GM18867 (cell line): Measurements from ENCODE around the gene CIAO2B.
"Not testable (repeated sequence)": the region's sequence is repeated elsewhere in the genome, so short reads cannot be mapped to it uniquely, and the experiment has no call there.

Experiments used
- ATAC-seq: cut with Tn5 transposase; IDR thresholded peaks from one replicate; pipeline ENCODE4 v1.9.1; 2021; ENCODE audit warnings: mild to moderate bottlenecking, moderate library complexity; ENCODE audit not compliant: unreplicated experiment

The CIAO2B gene

DNA sequence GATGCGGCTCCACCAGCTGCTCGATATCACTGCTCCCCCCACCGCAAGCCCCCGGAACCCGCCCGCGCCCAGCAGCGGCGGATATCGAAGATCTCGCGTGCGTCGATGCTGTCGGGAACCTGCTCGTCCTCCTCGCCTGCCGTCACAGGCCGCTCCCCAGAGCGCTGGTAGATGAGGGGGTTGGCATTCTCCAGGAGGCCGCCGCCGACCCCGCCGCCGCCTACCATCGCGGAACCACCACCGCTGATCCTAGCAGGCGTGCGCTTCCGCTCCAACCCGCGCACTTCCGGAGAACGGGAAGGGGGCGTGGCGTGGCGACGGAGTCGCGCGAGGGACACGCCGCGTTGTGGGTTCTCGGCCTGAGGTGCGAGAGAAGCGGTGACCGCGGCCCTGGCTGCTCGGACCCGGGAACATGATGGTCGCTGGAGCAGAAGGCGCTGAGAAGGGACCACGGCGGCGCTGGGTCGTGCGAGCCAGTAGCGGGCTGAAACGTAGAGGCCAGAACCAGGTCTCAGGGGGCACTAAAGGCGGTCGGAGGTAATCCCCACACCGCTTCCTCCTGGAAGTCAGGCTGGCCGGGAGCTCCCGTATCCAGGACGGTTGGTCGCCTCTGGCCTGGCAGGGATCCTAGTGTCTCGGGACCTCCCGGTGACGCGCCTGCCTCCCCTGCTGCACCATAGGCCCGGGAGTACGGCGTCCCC is at the start of gene CIAO2B:
Gene CIAO2B, minus strand, starts transcription at position 265 of the 701 bp plus-strand sequence. Its CDS starts 38 bp downstream, at position 227.
- peak; percentile 74 for ATAC-seq

DNA sequence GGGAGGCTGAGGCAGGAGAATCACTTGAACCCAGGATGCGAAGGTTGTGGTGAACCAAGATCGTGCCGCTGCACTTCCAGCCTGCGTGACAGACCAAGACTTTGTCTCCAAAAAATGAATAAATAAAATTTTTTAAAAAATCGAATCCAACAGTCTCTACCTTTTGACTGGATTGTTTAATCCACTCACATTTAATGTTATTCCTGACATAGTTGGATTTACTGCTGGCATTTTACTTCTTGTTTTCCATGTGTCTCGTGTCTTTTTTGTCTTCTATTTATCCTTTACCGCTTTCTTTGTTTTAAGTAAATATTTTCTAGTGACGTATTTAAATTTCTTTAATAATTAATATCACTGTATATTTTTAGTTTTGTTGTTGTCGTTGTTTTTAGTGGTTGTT is 48.8 kb upstream of the CIAO2B start:
- no peak for ATAC-seq

DNA sequence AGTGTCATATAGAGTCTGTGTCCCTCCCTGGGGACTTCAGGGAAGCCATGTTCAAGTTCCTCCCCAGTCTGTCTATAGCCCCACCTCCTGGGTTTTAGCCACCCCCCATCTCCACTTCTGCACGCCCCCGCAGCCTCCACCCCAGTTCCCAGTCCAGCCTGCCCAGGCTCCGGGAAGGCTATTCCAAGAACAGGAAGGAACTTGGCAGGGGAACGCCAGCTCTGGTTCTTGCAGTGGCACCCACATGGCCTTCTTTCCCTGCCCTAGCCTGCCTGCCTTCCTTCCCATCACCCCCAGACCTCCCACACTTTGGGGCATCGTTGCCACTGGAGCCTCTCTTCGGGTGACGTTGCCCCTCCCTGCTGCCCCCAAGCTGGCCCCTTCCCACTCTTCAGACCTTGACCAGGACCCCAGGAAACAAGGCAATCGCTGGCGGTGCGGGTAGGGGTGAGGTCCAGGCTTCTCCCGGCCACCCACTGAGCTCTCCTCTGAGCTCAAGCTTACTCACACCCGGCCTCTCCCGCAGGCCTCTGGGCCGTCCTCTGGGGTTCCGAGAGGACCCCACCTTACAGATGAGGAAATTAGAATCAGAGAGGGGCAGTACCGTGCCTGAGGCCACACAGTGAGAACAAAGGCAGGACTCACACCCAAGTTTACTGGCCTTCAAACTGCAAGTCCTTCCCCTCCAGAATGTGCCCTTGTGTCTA is 45.0 kb upstream of the CIAO2B start:
- no peak for ATAC-seq

DNA sequence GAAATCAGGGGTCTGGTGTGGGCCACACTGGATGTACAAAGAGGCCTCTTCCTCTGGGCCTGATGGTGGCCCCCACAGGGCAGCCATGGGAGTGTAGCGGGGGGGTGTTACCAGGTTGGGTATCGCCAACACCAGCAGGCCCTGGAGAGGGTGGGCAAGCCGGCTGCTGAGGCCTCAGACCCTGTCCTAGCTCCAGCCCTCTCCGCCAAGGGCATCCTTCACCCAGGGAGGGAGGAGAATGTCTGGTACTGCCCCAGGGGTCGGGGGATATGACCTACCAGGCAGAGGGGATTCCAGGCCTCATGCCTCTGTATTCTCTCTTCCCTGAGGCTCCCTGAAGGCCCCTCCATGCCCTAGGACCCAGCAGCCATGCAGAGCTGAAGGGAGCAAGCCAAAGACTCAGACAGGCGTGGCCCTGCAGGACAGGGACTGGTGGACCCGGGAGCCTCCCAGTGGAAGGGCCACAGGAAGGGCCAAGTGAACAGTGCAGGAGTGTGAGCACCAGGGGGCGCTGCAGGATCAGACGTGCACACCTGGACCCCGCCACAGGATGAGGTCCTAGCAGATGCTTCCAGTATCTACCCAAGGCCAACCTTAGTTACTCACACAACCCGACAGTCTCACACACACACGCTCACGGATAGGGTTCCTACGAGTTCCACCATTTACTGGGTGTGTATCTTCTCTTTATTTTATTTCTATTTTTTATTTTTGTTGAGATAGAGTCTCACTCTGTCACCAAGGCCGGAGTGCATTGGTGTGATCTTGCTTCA is 43.3 kb upstream of the CIAO2B start:
- peak; percentile 80 for ATAC-seq

DNA sequence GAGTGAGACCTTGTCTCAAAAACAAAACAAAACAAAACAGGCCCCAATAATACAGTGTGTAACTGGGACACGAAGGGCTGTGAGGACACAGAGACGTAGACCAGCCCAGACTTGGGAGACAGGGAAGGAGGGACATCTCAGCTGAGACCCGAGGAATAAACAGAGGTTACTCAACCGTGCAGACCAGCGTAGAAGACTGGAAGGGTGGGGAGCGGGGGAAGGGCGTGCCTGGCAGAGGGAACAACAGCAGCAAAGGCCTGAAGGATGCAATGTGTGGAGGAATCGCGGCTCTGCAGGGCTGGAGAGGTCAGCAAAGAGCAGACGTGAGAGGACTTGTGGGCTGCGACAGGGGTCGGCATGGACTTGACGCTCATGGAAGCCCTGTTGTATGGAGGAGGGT is 42.5 kb upstream of the CIAO2B start:
- ATAC-seq: no peak

DNA sequence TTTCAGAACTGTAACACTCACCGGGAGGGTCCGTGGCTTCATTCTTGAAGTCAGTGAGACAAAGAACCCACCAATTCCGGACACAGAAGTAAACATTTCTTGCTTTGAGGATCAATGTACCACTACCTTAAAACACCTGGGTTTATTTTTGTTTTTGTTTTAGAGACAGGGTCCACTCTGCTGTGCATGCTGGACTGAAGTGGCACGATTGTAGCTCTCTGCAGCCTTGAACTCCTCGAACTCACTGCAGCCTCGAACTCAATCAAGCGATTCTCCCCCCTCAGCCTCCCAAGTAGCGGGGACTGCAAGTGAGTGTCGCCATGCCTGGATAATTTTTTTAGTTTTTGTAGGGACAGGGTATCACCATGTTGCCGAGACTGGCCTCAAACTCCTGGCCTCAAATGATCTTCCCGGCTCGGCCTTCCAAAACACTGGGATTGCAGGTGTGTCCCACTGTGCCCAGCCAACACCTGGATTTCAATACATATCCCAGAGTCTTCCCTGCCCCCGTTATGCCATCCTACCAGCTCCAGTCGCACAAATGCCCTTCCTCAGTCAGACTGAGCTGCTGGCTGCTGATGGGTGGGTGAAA is 41.2 kb upstream of the CIAO2B start:
- no peak for ATAC-seq

DNA sequence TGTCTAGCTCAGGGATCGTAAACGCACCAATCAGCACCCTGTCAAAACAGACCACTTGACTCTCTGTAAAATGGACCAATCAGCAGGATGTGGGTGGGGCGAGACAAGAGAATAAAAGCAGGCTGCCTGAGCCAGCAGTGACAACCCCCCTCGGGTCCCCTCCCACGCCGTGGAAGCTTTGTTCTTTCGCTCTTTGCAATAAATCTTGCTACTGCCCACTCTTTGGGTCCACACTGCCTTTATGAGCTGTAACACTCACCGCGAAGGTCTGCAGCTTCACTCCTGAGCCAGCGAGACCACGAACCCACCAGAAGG is 40.7 kb upstream of the CIAO2B start:
- not testable (repeated sequence) for ATAC-seq

DNA sequence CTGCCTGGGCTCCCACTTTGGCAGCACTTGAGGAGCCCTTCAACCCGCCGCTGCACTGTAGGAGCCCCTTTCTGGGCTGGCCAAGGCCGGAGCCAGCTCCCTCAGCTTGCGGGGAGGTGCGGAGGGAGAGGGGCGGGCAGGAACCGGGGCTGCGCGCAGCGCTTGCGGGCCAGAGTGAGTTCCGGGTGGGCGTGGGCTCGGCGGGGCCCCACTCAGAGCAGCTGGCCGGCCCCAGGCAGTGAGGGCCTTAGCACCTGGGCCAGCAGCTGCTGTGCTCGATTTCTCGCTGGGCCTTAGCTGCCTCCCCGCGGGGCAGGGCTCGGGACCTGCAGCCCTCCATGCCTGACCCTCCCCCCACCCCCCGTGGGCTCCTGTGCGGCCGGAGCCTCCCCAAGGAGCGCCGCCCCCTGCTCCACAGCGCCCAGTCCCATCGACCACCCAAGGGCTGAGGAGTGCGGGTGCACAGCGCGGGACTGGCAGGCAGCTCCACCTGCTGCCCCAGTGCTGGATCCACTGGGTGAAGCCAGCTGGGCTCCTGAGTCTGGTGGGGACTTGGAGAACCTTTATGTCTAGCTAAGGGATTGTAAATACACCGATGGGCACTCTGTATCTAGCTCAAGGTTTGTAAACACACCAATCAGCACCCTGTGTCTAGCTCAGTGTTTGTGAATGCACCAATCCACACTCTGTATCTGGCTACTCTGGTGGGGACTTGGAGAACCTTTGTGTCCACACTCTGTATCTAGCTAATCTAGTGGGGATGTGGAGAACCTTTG is 40.1 kb upstream of the CIAO2B start:
- not testable (repeated sequence) for ATAC-seq

DNA sequence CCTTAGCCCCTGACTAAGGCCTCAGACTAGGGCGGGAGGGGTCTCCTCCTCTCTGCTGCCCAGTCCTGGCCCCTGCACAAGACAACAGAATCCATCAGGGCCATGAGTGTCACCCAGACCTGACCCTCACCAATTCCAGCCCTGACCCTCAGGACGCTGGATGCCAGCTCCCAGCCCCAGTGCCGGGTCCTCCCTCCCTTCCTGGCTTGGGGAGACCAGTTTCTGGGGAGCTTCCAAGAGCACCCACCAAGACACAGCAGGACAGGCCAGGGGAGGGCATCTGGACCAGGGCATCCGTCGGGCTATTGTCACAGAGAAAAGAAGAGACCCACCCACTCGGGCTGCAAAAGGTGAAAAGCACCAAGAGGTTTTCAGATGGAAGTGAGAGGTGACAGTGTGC is 39.5 kb upstream of the CIAO2B start:
- ATAC-seq: no peak

DNA sequence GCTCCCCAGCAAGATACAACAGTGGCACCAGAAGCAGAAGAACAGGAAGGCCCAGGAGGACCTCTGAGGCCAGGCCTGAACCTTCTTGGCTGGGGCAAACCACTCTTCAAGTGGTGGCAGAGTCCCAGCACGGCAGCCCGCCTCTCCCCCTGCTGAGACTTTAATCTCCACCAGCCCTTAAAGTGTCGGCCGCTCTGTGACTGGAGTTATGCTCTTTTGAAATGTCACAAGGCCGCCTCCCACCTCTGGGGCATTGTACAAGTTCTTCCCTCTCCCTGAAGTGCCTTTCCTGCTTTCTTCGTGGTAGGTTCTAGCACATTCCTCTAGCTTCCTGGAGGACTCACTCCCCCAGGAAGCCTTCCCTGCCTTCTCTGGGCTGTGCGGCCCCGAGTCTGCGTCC is 38.8 kb upstream of the CIAO2B start:
- ATAC-seq: no peak

DNA sequence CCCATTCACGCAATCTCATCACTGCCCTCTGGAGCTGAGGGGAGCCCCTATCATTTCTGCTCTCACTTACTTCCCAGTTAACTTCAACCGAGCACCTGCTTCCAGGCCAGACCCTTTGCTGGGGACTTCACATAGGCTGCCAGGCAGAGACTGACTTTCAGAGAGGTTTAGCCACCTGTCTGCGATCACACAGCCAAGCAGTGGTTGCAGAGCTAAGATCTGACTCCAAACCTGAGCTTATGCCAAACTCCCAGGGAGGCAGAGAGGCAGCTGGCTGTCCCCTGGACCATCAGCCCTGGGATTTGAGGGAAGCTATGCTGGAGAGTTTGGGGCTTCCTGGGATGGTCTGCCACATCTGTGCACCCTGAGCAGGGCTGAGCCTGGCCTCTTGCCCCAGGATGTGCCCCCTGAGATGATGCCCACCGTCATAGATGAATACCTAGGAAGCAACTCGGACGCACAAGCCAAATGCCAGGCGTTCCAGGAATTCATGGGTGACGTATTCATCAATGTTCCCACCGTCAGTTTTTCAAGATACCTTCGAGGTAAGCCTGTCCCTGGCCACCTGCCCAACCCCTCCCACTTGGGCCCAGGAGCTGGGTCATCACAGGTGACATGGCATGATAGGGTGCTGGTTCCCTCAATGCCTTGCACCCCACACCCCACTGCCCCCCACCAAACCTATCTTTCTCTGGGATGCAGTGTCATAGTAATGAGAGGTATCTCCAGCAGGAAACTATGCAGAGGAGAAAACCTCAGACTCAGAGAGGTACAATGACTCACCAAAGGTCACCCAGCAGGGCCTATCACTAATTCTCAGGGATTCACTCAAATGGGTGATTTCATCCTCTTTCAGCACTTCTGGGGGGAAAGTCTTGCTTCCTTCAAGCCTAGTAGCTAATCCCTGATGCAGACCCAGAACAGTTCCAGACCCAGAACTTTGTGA is 36.8 kb upstream of the CIAO2B start:
- ATAC-seq: no peak

DNA sequence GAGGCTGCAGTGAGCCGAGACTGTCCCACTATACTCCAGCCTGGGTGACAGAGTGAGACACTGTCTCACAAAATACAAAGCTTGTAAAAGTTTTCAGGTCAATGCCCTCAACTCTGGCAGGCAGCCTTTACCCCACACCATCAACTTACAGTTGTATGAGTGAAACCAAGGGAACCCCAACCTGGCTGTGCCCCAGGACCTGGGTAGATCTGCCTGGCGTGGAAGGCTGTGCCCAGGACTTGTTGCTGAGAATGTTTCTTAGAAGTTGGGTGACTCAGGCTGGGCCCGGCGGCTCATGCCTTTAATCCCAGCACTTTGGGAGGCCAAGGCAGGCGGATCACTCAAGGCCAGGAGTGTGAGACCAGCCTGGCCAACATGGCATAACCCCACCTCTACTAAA is 34.6 kb upstream of the CIAO2B start:
- ATAC-seq: no peak

DNA sequence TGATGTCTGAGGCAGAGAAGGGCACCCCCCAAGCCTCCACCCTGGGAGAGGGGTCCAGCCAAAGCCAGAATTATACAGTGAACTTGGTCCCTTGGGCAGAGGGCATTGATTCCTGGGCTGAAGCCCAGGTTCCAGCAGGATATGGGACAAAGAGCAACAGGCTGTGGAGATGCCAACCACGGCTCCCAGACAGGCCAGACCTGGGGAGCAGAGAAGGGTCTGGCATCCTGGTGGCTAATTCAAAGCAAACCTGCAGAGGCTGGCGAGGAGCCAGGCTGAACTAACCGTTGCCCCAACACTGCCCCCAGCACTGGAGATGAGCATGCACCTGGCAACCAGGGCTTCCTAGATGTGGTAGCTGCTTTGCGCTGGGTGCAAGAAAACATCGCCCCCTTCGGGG is 29.8 kb upstream of the CIAO2B start:
- ATAC-seq: no peak

DNA sequence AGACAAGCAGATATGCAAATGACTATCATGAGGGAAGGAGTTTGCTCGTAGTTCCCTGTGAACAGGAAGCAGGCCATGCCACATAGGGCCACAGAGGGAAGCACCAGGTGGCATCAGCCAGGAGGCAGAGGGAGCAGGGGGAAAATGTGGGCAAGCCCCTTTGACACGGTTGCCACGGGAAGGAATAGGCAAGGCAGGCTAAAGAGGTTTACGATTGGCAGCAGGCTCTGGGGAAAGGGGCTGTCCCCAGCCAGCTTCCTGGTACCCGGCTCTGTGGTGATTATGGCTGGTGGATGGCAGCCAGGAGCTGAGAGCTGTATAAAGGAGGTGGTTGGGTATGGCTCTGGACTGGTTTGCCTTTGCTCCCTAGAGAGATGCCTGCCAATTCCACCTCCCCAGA is 27.7 kb upstream of the CIAO2B start:
- ATAC-seq: no peak

DNA sequence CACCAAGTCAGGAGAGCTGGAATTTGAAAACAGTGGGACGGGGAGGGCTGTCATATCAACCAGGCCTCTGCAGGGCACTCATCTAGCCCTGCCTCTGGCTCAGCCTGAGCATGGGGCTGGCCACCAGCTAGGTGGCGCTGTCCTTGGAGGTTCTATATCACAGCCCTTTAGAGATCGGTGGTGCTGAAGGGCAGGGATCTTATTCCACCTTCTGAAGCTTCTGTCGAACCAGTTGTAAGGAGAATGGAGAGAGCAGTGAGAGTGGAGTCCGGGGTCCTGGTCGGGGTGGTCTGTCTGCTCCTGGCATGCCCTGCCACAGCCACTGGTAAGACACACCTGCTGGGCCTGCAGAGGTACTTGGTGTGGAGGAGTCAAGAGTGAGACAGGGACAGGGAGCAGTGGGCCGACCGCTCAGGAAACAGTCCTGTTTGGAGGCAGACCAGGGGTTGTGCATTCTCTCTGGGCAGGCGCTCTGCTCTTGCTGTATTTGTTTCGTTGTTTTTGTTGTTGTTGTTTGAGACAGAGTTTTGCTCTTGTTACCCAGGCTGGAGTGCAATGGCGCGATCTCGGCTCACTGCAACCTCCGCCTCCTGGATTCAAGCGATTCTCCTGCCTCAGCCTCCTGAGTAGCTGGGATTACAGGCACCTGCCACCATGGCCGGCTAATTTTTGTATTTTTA is 27.0 kb upstream of the CIAO2B start, which contains the start of gene CES3:
Gene CES3, plus strand, starts transcription at position 202 of the 680 bp plus-strand sequence. Its CDS starts 42 bp downstream, at position 244.
- ATAC-seq: peak; percentile 85

DNA sequence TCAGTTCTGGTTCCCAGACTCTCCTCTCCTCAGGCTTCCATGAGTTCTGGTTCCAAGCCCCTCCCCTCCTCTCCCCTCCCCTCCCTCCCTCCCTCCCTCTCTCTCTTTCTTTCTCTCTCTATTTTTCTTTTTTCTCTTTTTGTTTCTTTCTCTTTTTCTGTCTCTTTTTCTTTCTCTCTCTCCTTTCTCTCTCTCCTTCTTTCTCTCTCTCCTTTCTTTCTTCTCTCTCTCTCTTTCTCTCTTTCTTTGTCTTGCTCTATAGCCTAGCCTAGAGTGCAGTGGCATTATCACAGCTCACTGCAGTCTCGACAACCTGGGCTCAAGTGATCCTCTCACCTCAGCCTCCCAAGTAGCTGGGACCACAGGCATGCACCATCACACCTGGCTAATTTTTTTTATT is 26.1 kb upstream of the CIAO2B start:
- no peak for ATAC-seq

DNA sequence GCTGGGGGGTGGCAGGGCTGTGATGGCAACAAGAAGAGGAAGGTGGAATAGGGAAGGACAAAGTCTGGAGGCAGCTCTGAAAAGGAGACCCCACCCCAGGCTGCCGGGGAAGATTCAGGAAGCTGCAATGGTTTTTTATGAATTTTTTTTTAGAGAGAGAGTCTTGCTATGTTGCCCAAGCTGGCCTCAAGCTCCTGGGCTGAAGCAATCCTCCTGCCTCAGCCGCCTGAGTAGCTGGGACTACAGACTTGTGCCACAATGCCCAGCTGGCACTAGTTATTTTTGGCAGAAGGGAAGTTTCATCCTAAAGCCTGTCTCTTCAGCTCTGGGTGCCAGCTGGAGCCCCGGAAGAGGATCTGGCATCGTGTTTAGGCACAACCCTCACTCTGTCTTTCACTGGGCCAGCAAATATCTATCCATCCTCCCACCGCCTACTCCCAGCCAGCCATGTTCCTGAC is 25.5 kb upstream of the CIAO2B start:
- no peak for ATAC-seq

DNA sequence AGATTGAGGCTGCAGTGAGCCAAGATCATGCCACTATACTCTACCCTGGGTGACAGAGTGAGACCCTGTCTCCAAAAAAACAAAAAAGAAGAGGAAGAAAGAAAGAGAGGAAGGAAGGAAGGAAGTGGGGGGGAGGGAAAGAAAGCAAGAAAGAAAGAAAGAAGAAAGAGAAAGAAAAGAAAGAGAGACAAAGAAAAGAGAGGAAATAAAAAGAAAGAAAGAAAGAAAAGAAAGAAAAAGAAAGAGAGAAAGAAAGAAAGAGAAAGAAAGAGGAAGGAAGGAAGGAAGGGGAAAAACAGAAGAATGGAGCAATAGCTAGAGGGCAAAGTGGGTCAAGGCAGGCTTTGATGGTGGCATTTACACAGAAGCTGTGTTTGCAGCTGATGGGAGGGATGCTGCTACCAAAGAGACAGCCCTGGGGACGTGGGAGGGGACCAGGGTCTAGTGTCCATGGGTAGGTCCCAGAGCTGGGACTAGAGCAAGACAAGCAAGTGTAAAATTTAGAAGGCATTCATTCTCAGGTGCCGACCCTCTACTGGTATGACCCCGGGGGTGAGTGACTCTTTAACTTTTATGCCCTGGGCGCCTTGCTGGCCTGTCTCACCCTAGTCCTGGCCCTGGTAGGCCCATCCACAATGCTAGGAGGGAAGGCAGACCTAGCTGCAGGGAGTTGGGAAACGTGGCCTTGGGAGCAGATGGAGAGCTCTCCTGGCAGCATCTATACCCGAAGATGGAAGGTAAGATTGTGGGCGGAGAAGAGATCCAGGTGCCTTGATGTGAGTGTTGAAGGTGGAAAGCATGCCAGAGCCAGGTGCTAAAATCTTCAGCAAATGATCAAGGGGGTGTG is 24.9 kb upstream of the CIAO2B start:
- no peak for ATAC-seq
